ENCODE results near the gene ATP8B1. TPM values are rescaled to one million over a fixed set of nuclear protein-coding genes. Genes with fewer than 3 reads are reported as not detected.
"Not testable (repeated sequence)": the region's sequence is repeated elsewhere in the genome, so short reads cannot be mapped to it uniquely, and the experiment has no call there.

Gene ATP8B1
- total and polyA plus RNA-seq, 2 experiments from 2014 or later, result 7.9 to 38.4 TPM

DNA sequence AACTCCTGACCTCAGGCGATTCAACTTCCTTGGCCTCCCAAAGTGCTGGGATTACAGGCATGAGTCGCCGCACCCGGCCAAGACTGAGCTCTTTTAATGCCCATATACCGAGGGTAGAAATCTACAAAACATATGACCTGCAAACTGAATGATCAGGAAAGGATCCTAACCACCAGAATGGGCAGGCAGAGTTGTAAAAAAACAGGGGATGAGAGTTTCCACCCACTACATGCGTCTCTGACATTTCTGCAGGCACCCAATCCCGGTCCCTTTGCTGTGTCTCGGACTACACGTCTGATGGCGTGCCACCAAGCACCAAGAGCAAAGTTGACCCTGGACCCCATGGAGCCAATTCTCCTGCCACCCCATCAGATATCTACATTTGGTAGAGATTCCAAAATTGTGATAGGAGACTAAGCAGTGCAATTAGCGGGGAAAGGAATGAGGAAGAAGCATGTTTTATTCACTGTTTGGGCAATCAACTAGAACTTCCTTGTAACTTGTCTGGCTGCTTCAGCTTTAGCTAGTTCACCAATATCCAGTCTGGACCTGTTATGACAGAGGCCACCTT is 74.1 kb downstream of the ATP8B1 start:
- no peaks in the 10 kb centered on the region for H3K4me1 ChIP-seq (ENCODE audit: insufficient read depth)
- no peaks in the 10 kb centered on the region for H3K9me3 ChIP-seq (ENCODE audit: low read depth)
- H3K27ac ChIP-seq, result peak overlapping the region; percentile 80
- DNase-seq (ENCODE audit: low spot score), result peak; percentile 39
- 56% methylated on average over 11 of the region's 11 CpGs for WGBS (ENCODE audit: low lambda C conversion rate, missing lambda C conversion rate)
- no peaks in the 10 kb centered on the region for H3K27me3 ChIP-seq
- TF ChIP-seq, protein P1, sequence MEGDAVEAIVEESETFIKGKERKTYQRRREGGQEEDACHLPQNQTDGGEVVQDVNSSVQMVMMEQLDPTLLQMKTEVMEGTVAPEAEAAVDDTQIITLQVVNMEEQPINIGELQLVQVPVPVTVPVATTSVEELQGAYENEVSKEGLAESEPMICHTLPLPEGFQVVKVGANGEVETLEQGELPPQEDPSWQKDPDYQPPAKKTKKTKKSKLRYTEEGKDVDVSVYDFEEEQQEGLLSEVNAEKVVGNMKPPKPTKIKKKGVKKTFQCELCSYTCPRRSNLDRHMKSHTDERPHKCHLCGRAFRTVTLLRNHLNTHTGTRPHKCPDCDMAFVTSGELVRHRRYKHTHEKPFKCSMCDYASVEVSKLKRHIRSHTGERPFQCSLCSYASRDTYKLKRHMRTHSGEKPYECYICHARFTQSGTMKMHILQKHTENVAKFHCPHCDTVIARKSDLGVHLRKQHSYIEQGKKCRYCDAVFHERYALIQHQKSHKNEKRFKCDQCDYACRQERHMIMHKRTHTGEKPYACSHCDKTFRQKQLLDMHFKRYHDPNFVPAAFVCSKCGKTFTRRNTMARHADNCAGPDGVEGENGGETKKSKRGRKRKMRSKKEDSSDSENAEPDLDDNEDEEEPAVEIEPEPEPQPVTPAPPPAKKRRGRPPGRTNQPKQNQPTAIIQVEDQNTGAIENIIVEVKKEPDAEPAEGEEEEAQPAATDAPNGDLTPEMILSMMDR (IDR thresholded peaks at IDR 0.05; ENCODE audit: poor library complexity), result no peak
- TF ChIP-seq EZH2 (IDR thresholded peaks at IDR 0.05; ENCODE audit: borderline replicate concordance), result no peak
- TF ChIP-seq EZH2phosphoT487 (IDR thresholded peaks at IDR 0.05; ENCODE audit: low read depth, severe bottlenecking, unreplicated experiment), result no peak
- H3K36me3 ChIP-seq (replicated peaks; ENCODE audit: insufficient read depth, low read depth), result no peaks in the 10 kb centered on the region
- no peak overlapping the region for H2AFZ ChIP-seq
- H4K20me1 ChIP-seq (ENCODE audit: insufficient read depth, poor library complexity, severe bottlenecking), result no peaks in the 10 kb centered on the region
- H3K4me3 ChIP-seq, result no peak overlapping the region
- no peaks in the 10 kb centered on the region for H3K9me2 ChIP-seq (replicated peaks; ENCODE audit: insufficient read depth)
- peaks cover 8% of the 10 kb centered on the region for H3K79me2 ChIP-seq
- H3K4me2 ChIP-seq, result no peak overlapping the region

- H3K4me3 ChIP-seq, result no peak overlapping the region
- WGBS (ENCODE audit: low lambda C conversion rate, missing lambda C conversion rate), result 65% methylated on average over 6 of the region's 6 CpGs
- H3K4me2 ChIP-seq, result no peak overlapping the region
These were observed 74.9 kb downstream of the ATP8B1 start for GRCh38 chr18:57727952-57728807.

DNA sequence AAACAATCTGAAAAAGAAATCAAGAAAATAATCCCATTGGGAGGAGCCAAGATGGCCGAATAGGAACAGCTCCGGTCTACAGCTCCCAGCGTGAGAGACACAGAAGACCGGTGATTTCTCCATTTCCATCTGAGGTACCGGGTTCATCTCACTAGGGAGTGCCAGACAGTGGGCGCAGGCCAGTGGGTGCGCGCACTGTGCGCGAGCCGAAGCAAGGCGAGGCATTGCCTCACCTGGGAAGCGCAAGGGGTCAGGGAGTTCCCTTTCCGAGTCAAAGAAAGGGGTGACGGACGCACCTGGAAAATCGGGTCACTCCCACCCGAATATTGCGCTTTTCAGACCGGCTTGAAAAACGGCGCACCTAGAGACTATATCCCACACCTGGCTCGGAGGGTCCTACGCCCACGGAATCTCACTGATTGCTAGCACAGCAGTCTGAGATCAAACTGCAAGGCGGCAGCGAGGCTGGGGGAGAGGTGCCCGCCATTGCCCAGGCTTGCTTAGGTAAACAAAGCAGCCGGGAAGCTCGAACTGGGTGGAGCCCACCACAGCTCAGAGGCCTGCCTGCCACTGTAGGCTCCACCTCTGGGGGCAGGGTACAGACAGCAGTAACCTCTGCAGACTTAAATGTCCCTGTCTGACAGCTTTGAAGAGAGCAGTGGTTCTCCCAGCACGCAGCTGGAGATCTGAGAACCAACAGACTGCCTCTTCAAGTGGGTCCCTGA is 83.7 kb downstream of the ATP8B1 start:
- H3K36me3 ChIP-seq (replicated peaks; ENCODE audit: insufficient read depth, low read depth); H3K4me3 ChIP-seq; DNase-seq (ENCODE audit: low spot score); H2AFZ ChIP-seq; H3K27me3 ChIP-seq; H3K4me1 ChIP-seq (ENCODE audit: insufficient read depth); H3K27ac ChIP-seq; H4K20me1 ChIP-seq (ENCODE audit: insufficient read depth, poor library complexity, severe bottlenecking); H3K9me3 ChIP-seq (ENCODE audit: low read depth); H3K4me2 ChIP-seq; H3K9me2 ChIP-seq (replicated peaks; ENCODE audit: insufficient read depth): not testable (repeated sequence)
- WGBS (ENCODE audit: low lambda C conversion rate, missing lambda C conversion rate), result 87% methylated on average over 27 of the region's 31 CpGs
- peaks cover 39% of the 10 kb centered on the region for H3K79me2 ChIP-seq

More at GRCh38 chr18:57727952-57728807, 74.9 kb downstream of the ATP8B1 start:
- TF ChIP-seq, protein P1 (IDR thresholded peaks at IDR 0.05; ENCODE audit: poor library complexity), result no peak
- TF ChIP-seq EZH2phosphoT487 (IDR thresholded peaks at IDR 0.05; ENCODE audit: low read depth, severe bottlenecking, unreplicated experiment) (no peak), EZH2 (IDR thresholded peaks at IDR 0.05; ENCODE audit: borderline replicate concordance) (no peak)
- Histone ChIP-seq H3K27ac (peak overlapping the region; percentile 80), H2AFZ (no peak overlapping the region), H3K36me3 (replicated peaks; ENCODE audit: insufficient read depth, low read depth) (no peaks in the 10 kb centered on the region), H3K27me3 (no peaks in the 10 kb centered on the region), H3K4me1 (ENCODE audit: insufficient read depth) (no peaks in the 10 kb centered on the region), H3K9me2 (replicated peaks; ENCODE audit: insufficient read depth) (no peaks in the 10 kb centered on the region), H4K20me1 (ENCODE audit: insufficient read depth, poor library complexity, severe bottlenecking) (no peaks in the 10 kb centered on the region), H3K9me3 (ENCODE audit: low read depth) (no peaks in the 10 kb centered on the region), H3K79me2 (peaks cover 8% of the 10 kb centered on the region)
- DNase-seq (ENCODE audit: low spot score), result no peak

GRCh38 chr18:57716549-57716948 is 86.6 kb downstream of the ATP8B1 start:
- Histone ChIP-seq H4K20me1 (ENCODE audit: insufficient read depth, poor library complexity, severe bottlenecking) (no peaks in the 10 kb centered on the region), H2AFZ (no peak overlapping the region), H3K79me2 (peaks cover 55% of the 10 kb centered on the region), H3K9me2 (replicated peaks; ENCODE audit: insufficient read depth) (no peaks in the 10 kb centered on the region), H3K9me3 (ENCODE audit: low read depth) (no peaks in the 10 kb centered on the region), H3K4me2 (no peak overlapping the region), H3K36me3 (replicated peaks; ENCODE audit: insufficient read depth, low read depth) (no peaks in the 10 kb centered on the region), H3K4me1 (ENCODE audit: insufficient read depth) (peaks cover 16% of the 10 kb centered on the region), H3K4me3 (no peak overlapping the region), H3K27ac (no peak overlapping the region), H3K27me3 (no peaks in the 10 kb centered on the region)
- TF ChIP-seq, protein P1 (IDR thresholded peaks at IDR 0.05; ENCODE audit: poor library complexity), result no peak
- TF ChIP-seq EZH2 (IDR thresholded peaks at IDR 0.05; ENCODE audit: borderline replicate concordance) (no peak), EZH2phosphoT487 (IDR thresholded peaks at IDR 0.05; ENCODE audit: low read depth, severe bottlenecking, unreplicated experiment) (no peak)
- no peak for DNase-seq (ENCODE audit: low spot score)
- 97% methylated on average over 3 of the region's 3 CpGs for WGBS (ENCODE audit: low lambda C conversion rate, missing lambda C conversion rate)

Measured in hepatocyte (in vitro differentiated cells).